OCI-LY1 (cell line): ENCODE measurements around the gene CHMP2A.
A peak's percentile ranks its signal among the peaks of the same experiment; 100 is the strongest.

Experiments
- H2AFZ ChIP-seq: fragments of 200-600 bp; sonication (generic), shearing (Covaris generic); 2 replicates; pipeline ENCODE4 v1.6.0; 2014; ENCODE audit warnings: antibody characterized with exemption, mild to moderate bottlenecking, low read length
- H3F3A ChIP-seq: fragments of 200-600 bp; sonication (generic), shearing (Covaris generic); 2 replicates; pipeline ENCODE4 v1.6.0; 2014; ENCODE audit warnings: mild to moderate bottlenecking, antibody characterized with exemption, low read length, moderate library complexity; ENCODE audit not compliant: insufficient read depth
- H3K27ac ChIP-seq: fragments of 200-600 bp; sonication (generic); 2 replicates; pipeline ENCODE4 v1.5.1; 2014; ENCODE audit warnings: low read length, mixed run types, mild to moderate bottlenecking, low read depth; ENCODE audit not compliant: poor library complexity, severe bottlenecking
- H3K27me3 ChIP-seq: fragments of 200-600 bp; sonication (generic); 2 replicates; pipeline ENCODE4 v1.6.0; 2014; ENCODE audit warnings: antibody characterized with exemption, mild to moderate bottlenecking, low read length, moderate library complexity; ENCODE audit not compliant: insufficient read depth
- H3K36me3 ChIP-seq: fragments of 200-600 bp; sonication (generic); 2 replicates; pipeline ENCODE4 v1.6.1; 2014; ENCODE audit warnings: mild to moderate bottlenecking, antibody characterized with exemption, low read length, moderate library complexity, mixed read lengths; ENCODE audit not compliant: insufficient read depth
- H3K4me1 ChIP-seq: fragments of 200-600 bp; sonication (generic); 2 replicates; pipeline ENCODE4 v1.5.1; 2014; ENCODE audit warnings: mild to moderate bottlenecking, low read length, moderate library complexity; ENCODE audit not compliant: insufficient read depth, severe bottlenecking
- H3K4me2 ChIP-seq: fragments of 200-600 bp; sonication (generic), shearing (Covaris generic); 2 replicates; pipeline ENCODE4 v1.6.1; 2014; ENCODE audit warnings: low read length
- H3K4me3 ChIP-seq: fragments of 200-600 bp; sonication (generic); 2 replicates; pipeline ENCODE4 v1.5.1; 2014; ENCODE audit warnings: low read length, low read depth, mild to moderate bottlenecking, mixed read lengths; ENCODE audit not compliant: poor library complexity, severe bottlenecking
- H3K79me2 ChIP-seq: fragments of 200-600 bp; shearing (Covaris generic); 2 replicates; pipeline ENCODE4 v1.6.1; 2016; ENCODE audit warnings: mixed run types, low read length, mixed read lengths; ENCODE audit not compliant: insufficient read depth
- H3K9ac ChIP-seq: fragments of 200-600 bp; sonication (generic), shearing (Covaris generic); 2 replicates; pipeline ENCODE4 v1.6.1; 2014; ENCODE audit warnings: mild to moderate bottlenecking, low read length, mixed read lengths
- H3K9me2 ChIP-seq: fragments of 200-600 bp; sonication (generic), shearing (Covaris generic); 2 replicates; pipeline ENCODE4 v1.6.1; 2014; ENCODE audit warnings: low read depth, mild to moderate bottlenecking, low read length, mixed read lengths
- H3K9me3 ChIP-seq: fragments of 200-600 bp; shearing (Covaris generic); 2 replicates; pipeline ENCODE4 v1.6.1; 2014; ENCODE audit warnings: low read length, mixed read lengths
- H4K20me1 ChIP-seq: fragments of 200-600 bp; sonication (generic), shearing (Covaris generic); 2 replicates; pipeline ENCODE4 v1.6.0; 2016; ENCODE audit warnings: mild to moderate bottlenecking, low read length; ENCODE audit not compliant: insufficient read depth
- EZH2 ChIP-seq: fragments of 200-600 bp; sonication (generic), shearing (Covaris generic); IDR thresholded peaks from 2 replicates; pipeline ENCODE4 v1.8.0; 2017; ENCODE audit warnings: borderline replicate concordance, mixed run types, mild to moderate bottlenecking, antibody characterized with exemption, low read length, moderate library complexity, mixed read lengths
- TF ChIP-seq, protein P1 (sequence below): fragments of 200-600 bp; sonication (generic), shearing (Covaris generic); IDR thresholded peaks from 2 replicates; pipeline ENCODE4 v1.5.1; 2017; ENCODE audit warnings: mild to moderate bottlenecking, antibody characterized with exemption, low read length, moderate library complexity, mixed read lengths

Gene CHMP2A

DNA sequence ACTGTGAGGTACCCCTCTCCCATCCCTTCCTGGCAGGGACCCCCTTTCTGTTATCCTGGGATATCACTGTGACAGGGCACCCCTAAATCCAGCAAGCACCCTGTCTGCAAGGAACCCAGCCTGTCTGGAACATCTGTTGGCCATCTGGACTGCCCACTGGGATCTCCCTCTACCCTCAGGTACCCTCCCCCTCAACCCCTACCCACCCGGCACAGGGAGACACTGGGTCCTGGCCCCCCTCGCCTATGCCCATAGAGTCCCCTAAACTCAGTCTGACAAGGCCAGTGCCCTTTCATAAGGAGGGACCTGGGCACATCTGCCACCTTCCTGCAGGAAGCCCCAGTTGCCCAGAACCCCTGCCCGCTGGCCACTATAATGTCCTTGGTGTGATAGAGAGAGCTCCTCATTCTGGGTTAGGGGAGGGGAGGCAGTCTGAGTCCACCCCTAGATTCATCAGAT is 40.3 kb downstream of the CHMP2A start:
- H3K27me3 ChIP-seq: no peaks in the 10 kb centered on the region
- peak overlapping the region; percentile 95 for H3K9ac ChIP-seq
- H3K79me2 ChIP-seq: peaks cover 5% of the 10 kb centered on the region; the same call in 1 of the 2 replicates
- peak overlapping the region; percentile 71 for H3K27ac ChIP-seq
- H3K4me2 ChIP-seq: peak overlapping the region; percentile 87
- no peaks in the 10 kb centered on the region for H3K9me3 ChIP-seq
- TF ChIP-seq EZH2: no peak
- TF ChIP-seq, protein P1, sequence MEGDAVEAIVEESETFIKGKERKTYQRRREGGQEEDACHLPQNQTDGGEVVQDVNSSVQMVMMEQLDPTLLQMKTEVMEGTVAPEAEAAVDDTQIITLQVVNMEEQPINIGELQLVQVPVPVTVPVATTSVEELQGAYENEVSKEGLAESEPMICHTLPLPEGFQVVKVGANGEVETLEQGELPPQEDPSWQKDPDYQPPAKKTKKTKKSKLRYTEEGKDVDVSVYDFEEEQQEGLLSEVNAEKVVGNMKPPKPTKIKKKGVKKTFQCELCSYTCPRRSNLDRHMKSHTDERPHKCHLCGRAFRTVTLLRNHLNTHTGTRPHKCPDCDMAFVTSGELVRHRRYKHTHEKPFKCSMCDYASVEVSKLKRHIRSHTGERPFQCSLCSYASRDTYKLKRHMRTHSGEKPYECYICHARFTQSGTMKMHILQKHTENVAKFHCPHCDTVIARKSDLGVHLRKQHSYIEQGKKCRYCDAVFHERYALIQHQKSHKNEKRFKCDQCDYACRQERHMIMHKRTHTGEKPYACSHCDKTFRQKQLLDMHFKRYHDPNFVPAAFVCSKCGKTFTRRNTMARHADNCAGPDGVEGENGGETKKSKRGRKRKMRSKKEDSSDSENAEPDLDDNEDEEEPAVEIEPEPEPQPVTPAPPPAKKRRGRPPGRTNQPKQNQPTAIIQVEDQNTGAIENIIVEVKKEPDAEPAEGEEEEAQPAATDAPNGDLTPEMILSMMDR: no peak
- H3K9me2 ChIP-seq: no peaks in the 10 kb centered on the region
- H4K20me1 ChIP-seq: no peaks in the 10 kb centered on the region
- no peaks in the 10 kb centered on the region for H3F3A ChIP-seq
- no peak overlapping the region for H2AFZ ChIP-seq
- H3K36me3 ChIP-seq: peaks cover 9% of the 10 kb centered on the region
- peak overlapping the region; percentile 89 for H3K4me3 ChIP-seq
- H3K4me1 ChIP-seq: peaks cover 44% of the 10 kb centered on the region

DNA sequence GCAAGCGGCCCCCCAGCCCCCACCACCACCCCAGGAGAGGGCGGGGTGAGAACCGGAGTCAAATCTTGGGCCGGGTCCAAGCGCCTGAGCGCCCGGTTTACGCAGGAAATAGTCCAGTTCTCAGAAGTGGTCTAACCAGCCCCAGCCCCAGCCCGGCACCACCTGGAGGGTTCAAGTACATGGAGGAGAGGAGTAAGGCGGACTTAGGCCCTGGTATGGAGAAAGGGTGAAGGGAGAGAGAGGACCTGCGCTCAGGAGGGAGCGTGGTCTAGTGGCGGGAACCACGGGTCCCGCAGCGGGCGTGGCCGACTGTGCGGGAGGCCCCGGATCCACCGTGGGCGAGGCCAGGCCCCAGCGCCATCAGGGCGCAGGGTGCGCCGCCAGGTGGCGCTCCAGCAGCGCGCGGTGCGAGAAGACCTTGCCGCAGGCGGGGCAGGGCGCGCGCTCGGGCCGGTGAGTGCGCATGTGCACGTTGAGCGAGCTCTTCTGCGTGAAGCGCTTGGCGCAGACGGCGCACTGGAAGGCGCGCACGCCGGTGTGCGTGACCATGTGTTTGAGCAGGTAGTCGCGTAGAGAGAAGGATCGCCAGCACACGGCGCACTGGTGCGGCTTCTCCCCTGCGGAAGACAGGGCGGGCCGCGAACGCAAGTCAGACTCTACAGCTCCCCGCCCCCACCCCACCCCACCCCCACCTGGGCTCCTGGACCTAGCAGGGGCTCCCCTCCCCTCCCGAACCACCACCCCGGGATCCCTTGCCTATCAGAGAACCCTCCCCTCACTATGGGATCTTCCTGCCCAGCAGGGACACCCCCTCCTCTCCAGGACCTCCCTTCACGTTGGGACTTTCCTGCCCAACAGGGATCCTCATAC is 41.0 kb downstream of the CHMP2A start:
- Histone ChIP-seq H3K27me3 (no peaks in the 10 kb centered on the region), H3K9me3 (no peaks in the 10 kb centered on the region), H3K36me3 (peaks cover 9% of the 10 kb centered on the region), H3K9me2 (no peaks in the 10 kb centered on the region), H4K20me1 (no peaks in the 10 kb centered on the region), H3F3A (no peaks in the 10 kb centered on the region), H3K4me3 (peak overlapping the region; percentile 89), H2AFZ (no peak overlapping the region; the same call in 1 of the 2 replicates), H3K9ac (peak overlapping the region; percentile 95), H3K79me2 (peaks cover 5% of the 10 kb centered on the region; the same call in 1 of the 2 replicates), H3K4me1 (peaks cover 43% of the 10 kb centered on the region), H3K4me2 (peak overlapping the region; percentile 87), H3K27ac (peak overlapping the region; percentile 71)
- TF ChIP-seq EZH2: no peak
- TF ChIP-seq, protein P1: peak; percentile 98

DNA sequence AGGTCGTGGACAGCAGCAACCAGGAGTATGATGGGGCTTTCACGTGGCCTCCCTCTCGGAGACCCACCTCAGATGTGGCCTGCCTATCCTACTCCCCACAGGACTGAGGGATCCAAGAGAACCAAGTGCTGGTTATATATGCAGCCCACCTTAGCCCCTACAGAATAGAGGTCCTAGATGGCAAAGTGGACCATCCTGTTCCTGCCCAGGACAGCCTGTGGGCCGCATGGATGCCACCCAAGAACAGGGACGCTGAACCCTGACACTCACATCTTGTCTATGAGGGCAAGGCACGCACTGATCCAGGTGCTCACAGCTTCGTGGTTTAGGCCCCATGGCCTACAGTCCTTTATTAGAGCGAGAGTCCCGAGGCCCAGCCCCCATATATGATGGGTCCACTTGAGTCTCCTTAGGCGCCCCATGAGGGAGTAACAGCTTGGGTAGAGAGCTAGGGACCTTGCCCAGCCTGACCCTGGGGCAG is 41.7 kb downstream of the CHMP2A start:
- Histone ChIP-seq H3K4me3 (peak overlapping the region; percentile 89), H4K20me1 (no peaks in the 10 kb centered on the region)

More for the DNA sequence above, 41.7 kb downstream of the CHMP2A start:
- H3F3A ChIP-seq: no peaks in the 10 kb centered on the region
- peaks cover 36% of the 10 kb centered on the region for H3K4me1 ChIP-seq
- no peaks in the 10 kb centered on the region for H3K9me2 ChIP-seq
- peak overlapping the region; percentile 46 for H3K27ac ChIP-seq
- peak overlapping the region; percentile 87 for H3K4me2 ChIP-seq
- H3K79me2 ChIP-seq: peaks cover 5% of the 10 kb centered on the region; the same call in 1 of the 2 replicates
- H2AFZ ChIP-seq: no peak overlapping the region; the same call in 1 of the 2 replicates
- peak overlapping the region; percentile 73 for H3K9ac ChIP-seq
- TF ChIP-seq EZH2: no peak
- TF ChIP-seq, protein P1: no peak
- no peaks in the 10 kb centered on the region for H3K9me3 ChIP-seq
- no peaks in the 10 kb centered on the region for H3K27me3 ChIP-seq
- peaks cover 9% of the 10 kb centered on the region for H3K36me3 ChIP-seq
